Stimulated activated CD8-positive, alpha-beta memory T cell treated with anti-CD3 and anti-CD28 coated beads, Interleukin-15, amount 100 ng/mL, for 1 hour (primary cell): ENCODE measurements around the gene CAV1.

Source experiments
- DNase-seq: peaks from one replicate; pipeline ENCODE4 v3.0.0-alpha.2; 2020; ENCODE audit warnings: low read depth

The CAV1 gene

DNA sequence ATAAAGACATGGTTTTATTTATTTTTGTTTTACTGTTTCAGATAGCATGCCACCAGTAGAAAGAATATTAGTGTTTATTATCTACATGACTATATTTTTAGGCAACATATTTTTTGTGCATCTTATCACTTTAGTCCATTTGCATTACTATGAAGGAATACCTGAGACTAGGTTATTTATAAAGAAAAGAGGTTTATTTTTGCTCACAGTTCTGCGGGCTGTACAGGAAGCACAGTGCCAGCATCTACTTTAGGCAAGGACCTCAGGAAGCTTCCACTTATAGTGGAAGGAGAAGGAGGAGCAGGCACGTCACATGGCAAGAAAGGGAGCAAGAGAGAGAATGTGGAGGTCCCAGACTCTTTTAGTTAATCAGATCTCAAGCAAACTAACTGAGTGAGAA, 19.6 kb upstream of the CAV1 start:
- DNase-seq, result no peak

DNA sequence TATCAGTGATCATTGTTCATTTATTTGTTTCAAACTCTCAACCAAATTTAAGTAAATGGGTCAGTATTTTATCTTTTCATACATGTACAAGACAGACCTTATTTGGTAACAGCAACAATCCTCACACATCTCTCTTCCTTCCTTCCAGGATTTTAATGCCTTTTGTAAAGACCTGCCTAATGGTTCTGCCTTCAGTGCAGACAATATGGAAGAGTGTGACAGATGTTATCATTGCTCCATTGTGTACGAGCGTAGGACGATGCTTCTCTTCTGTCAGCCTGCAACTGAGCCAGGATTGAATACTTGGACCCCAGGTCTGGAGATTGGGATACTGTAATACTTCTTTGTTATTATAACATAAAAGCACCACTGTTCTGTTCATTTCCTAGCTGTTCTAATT, 19.0 kb upstream of the CAV1 start:
- DNase-seq, result no peak

DNA sequence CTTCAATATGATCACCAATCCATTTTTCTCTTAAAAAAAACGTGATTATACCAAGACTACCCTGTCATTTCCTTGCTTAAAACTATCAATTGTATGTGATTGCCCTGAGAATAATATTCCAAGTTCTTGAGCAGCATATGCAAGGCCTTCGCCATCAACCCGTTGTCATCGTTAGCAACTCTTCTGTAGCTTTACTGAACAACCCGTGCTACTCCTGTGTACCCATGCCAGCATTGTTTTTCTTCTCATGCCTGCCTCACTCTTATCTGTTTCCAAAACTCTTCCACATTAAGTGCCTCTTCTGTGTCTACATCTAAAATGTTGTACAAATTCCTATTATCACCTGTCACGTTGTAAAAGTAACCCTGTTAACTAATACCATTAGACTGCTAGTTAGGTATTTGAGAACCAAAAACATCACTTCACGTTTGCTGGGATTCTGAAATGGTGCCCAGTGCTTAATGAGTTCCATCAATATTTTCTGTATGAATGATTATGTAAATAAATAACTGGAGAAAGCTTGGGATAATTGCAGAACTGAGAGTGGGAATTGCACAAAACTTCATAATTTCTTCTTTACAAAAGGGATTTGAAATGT, 14.8 kb upstream of the CAV1 start:
- DNase-seq, result no peak

DNA sequence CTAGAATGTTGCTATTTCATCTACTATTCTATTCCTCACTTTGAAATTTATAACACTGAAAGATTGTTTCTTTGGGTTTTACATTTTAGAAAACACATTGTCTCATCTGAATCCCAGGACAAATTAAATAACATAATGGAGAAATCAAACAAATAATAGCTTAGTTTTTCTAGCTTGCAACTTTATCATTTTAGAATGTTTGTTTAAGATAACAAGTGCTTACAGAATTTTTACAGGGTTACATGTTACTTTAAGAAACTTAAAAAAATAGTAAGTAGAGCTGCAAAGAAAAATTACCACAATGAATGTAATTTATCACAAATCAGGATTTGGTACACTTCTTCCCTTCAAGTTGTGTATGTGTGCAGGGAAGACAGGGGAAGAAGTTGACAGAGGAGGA, 14.0 kb upstream of the CAV1 start:
- DNase-seq, result no peak

DNA sequence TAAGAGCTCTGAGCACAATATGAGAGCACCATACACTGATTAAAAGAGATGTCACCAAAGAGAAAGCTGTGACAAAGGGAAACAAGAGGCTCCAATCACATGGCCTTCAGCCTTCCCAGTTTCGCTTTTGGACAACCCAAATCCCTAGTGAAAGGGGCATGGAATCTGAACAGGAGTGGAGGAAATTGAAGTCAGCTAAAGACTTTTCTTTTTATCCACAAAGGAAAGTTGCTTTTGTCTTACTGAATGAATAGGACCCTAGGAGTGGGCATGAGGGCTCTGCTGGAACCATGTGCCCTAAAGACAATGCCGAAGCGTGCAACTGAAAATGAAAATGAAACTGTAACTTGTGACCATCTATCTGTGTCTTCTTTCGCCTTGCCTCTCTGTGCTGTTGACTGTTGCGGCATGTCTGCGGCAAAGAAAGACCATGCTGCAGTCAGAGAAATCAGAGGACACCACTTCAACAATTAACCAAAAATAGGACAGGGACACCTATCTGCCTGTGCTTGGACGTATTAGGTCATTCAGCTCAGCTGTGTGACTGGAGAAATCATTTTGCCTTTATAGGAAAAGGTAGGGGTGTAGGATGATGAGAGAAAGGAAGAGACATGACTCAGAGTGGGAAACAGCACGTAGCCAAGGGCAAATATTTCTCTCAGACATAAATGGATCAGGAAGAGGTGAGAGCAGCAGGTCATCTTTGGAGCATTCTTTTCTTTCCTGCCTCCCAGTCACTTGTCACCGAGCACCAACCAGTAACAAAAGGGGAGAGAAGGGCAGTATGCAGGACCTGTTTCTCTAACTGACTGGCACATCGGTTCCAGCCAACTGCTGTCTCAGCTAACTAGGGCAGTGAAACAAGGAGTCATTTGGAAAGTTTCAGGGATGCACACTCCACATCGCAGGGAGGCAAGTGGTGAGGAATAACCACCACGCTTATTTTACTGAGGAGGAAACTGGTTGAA, 13.0 kb upstream of the CAV1 start:
- no peak for DNase-seq

DNA sequence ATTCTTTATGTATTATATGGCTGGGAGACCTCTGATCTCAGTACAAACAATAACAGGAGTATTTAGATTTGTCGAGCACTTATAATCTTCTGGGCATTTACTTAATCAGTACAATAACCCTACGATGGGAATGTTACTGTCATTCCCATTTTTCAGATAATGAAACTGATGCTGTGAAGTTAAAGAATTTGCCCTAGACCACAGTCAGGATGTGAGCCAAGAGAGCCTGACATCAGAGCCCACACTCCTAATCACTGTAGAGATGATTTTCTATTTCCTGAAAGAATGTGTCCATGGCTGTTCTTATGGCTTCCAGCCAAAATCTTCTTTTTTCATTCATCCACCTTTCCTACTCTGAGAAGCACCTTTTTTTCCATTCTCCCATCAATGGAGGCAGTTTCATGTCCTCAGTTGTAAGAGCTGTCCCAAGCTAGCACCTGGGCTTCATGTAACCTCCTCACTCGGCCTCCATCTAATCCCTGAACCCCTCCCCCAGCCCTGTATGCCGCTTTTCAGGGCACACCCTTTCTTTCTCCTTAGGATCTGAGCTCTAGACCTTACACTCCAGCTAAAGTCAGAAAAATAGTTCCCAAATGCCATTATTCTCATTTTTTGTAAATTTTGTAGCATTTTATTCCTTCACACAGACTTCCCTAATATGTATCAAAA, 12.2 kb upstream of the CAV1 start:
- no peak for DNase-seq

DNA sequence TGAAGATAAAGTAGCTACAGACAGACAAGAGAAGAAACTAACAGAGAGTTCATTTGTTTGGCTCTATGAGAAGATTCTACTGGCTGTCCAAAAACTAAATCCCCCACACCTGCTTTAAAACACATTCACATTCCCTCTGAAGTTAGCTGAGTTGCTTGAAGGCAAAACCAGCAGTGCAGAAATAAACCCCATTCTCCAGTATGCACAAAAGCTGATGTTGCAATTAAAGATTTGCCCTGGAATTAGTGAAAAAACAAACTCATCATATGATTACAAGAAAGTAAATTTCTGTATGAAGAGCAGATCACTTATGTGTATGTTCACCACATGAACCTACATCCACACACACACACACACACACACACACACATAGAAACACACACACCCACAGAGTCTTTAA, 9.3 kb upstream of the CAV1 start:
- DNase-seq, result no peak

DNA sequence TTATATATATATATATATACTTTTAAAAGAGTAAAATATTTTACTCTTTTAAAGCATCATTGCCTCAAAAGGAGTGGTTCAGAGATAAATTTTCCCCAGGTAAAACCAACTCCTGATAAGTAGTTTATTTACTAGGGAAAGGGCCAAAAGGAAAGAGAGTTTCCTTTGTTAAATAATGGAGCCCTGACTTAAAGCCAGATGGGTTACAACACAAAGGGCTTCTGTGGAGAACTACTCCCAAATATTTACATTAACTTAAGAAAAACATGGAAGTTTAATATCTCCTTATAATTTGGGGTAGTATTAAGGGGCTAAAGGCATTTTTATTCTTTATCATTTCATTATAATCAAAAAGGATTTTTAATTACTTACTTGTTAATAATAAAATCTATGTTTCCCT, 8.5 kb upstream of the CAV1 start:
- DNase-seq, result no peak

DNA sequence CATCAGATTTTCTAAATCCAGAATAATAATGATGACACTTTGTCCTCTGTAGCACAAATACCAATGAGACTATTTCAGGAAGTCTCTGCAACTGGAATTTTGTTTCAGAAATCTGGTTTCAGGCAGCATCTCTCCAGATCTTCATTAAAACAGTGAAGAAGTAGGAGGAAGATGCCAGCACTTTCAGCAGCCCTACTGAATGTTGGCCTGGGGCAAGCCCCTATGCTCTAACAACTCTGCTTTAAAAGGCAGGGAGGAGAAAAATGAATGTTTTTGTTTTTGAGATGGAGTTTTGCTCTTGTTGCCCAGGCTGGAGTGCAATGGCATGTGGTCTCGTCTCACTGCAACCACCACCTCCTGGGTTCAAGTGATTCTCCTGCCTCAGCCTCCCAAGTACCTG, 7.2 kb upstream of the CAV1 start:
- no peak for DNase-seq

DNA sequence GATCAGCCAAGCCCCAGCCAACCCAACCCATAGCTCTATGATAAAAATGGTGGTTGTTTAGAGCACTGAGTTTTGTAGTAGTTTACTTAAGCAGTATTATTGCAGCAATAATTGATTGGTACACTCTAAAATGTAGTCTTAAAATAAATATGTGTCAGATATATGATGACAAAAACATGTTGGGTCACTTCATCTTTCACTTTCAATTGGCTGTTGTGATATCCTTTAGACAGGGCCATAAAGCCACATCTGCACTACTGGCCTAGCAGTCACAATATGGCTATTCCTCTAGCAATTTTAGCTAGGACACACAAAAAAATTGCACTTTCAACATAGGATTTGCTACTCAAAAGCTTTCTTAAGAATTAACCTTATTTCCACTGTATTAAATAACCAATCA, 5.9 kb upstream of the CAV1 start:
- DNase-seq, result no peak

DNA sequence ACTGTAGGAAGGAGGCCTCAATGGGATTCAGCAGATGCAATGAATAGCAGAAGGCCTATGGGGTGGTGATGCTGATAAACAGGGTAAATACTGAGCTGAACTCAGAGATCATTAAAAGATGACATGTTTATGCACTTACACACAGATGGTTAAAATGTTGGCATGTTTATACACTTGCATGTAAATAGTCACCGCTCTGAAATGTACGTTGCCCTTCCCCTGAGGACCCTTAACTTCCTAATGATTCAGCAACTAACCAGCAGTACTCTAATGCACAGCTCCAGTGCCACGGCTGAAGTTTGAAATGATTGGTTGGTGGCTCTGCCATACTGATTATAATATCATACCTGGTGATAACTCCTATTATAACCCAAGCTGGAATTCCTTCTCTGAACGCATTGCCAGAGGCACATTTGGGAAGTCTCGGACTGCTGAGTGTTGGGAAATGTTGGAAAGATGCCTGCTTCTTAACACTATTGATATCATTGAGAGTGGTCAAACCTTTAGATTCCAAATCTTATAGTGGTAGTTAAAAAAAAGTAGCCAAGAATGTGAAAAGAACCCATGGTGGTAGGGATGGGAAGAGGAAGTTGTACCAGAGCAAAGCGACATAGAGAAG, 3.7 kb upstream of the CAV1 start:
- no peak for DNase-seq

DNA sequence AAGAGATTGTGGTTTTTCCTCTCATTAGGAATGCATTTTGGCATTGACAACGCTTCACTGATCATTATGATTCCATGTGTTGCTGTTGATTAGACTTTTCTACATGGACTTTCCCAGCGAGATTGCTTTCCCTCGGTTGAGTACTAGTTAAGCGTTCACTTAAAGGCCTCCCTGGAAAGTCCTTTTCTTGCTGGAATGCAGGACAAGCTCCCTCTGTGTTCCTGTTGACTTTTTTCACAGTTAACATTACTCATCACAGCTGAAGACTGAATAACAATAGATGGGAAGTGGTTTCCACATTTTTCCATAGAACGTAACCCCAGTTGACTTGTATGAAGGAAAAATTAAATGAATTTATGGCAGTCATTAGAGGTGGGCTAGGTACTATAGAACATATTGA, 2.6 kb upstream of the CAV1 start:
- DNase-seq, result no peak

DNA sequence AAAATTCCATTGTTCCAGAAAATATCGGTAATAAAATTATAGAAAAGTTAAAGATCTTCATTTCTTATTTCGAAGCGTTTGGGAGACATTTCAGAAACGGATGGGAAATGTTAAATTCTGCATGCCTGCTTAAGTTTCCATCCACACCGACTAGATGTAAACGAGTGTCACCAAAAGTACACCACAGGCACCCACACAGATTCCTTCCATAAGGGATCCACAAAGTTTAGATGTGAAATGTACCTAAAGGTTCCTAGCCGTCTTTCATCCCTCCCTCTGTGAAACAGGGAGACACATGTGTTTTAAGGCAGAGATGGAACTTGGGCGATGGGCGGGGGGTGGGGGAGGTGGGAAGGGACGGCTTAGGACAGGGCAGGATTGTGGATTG, 621 bp upstream of the CAV1 start:
- DNase-seq, result no peak

DNA sequence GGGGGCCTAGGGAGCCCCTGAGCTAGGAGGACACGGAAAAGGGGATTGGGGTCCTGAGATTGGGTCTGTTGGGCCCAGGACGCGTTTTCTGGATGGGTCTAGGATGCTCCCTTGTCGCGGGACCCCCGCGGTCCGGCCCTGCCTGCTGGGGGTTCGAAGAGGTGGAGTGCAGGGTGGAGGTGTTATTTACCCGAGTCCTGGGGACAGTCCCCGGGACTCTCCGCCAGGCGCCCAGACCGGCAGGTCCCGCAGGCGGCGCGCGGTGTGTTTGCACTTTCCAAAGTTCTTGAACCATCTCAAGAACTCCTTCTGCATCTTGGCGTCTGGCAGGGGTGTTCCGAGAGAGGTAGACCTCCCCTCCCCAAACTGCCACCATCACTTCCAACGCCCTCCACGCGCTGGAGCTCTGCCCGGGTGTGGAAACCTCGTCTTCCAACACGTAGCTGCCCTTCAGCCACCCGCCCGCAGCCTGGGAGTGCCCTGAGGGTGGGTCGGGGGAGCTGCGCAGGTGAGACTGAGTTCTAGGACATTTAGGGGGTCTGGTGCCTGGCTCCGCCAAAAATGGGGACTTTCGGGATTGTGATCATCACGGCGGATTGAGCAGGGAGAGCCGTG, 569 bp downstream of the CAV1 start:
- DNase-seq, result no peak

DNA sequence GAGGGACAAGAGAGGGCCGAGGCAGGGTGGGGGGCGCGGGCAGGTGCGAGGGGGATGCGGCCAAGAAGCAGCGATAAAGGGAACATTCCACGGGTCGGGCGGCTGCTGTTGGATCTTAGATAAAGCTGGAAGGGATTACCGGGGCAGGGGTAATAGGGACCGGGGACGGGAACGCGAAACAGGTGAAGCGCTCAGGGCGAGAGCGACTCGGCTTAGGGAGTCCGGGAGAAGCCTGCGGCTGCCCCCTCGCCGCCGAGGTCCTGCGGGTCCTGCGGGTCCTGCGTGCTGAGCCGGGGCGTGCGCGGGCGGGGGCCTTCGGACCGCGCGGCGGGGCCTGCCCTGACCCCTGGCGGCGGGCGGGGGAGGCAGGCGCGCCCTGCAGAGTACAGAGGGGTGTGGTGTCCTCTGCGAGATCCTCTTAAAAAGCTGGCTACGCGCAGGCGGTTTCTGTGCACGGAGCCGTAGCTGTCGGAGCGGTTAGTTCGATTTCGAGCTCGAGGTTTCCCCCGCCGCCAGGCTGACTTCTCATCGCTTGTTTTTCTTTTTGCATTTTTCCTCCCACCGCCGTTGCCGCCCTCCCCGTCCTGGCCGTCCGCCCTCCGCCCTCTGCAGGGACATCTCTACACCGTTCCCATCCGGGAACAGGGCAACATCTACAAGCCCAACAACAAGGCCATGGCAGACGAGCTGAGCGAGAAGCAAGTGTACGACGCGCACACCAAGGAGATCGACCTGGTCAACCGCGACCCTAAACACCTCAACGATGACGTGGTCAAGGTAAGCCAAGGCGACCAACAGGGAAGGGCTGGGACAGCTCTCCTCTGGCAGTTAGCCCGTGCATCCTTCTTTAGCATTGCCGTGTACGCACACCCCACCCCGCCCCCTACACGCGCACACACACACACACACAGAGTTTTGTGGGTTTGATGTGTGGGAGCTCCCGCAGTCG, 1.4 kb downstream of the CAV1 start:
- no peak for DNase-seq

DNA sequence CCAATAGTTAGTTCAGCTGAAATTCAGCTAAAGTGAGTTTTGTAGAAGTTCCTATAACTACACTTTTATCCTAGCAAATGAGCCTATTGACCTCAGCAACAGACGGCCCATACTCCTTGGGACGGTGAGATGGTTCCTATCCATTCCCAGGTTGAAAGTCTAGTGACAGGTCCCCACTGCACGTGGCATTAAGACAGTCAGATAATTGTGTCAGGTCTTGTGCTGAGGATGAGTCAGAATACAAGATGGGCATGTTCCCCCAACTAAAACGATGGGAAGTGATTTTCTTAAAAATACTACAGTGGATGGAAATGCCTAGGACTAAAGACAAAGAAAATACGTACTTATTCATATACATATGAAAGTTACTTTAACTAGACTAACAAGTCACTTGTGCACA, 2.1 kb downstream of the CAV1 start:
- DNase-seq, result no peak

DNA sequence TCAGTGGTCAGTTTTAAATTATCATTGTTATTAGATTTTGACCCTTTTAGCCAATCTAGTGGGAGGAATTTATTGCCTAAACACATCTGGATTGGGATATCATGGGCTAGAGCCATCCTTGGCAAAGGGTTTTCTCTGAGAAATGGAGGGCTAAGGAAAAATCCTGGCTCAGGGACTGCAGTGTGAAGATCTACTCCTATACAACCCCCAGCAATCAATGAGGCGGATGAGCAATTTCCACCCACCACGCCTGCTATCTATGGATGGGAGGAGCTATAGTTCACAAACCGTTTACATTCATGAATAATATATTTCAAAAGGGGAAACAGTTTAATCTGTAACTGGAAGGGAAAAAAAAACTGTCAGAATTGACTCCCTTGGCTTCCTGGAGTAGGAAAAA, 2.7 kb downstream of the CAV1 start:
- no peak for DNase-seq

DNA sequence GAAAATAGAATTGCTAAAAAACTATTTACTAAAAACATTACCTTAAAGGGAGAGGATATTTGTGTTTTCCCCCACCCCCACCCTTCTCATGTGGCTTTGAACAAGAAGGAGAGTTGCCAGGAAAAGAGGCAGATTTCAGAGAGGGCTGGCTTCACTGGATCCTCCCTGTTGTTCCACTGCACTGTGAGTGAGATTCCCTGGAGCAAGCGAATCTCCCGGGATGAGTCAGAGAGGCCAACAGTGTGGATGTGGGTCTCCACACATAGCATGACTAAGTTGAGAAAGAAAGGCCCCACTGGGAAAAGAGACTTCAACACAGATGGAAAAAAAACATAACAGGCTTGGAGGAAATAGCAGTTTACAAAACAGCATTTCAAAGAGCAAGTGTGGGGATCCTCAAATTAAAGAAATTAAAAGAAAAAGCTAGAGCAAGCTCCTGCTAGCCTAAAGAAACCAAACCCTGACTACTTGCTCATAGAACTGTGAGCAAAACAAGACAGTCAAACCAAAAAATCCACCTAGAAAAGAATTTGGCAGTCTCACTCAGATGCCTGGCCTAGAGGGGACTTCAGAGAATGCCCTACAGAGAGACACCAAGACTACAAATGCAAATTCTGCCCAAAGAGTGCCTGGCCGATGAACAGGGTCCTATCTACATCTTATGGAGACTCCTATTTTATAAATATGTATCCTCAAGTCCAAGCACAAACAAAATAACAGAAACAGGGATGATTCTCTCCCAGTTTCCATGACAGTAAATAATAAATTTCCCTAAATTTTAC, 3.4 kb downstream of the CAV1 start:
- no peak for DNase-seq

DNA sequence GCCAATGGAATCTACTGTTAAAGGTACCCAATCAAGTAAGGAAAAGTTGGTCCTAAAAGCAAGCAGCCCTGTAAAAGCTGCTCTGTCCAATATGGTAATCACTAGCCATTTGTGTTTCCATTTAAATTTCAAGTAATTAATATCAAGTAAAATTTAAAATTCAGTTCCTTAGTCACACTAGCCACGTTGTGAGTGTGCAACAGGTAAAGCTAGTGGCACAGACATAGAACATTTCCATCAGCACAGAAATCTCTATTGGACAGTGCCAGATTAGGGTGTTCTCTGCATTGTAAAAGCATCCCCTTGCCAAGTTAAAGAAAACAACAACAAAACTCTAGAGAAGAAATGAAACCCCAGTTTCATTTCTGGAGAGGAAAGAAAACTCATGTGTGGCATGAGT, 4.4 kb downstream of the CAV1 start:
- no peak for DNase-seq

DNA sequence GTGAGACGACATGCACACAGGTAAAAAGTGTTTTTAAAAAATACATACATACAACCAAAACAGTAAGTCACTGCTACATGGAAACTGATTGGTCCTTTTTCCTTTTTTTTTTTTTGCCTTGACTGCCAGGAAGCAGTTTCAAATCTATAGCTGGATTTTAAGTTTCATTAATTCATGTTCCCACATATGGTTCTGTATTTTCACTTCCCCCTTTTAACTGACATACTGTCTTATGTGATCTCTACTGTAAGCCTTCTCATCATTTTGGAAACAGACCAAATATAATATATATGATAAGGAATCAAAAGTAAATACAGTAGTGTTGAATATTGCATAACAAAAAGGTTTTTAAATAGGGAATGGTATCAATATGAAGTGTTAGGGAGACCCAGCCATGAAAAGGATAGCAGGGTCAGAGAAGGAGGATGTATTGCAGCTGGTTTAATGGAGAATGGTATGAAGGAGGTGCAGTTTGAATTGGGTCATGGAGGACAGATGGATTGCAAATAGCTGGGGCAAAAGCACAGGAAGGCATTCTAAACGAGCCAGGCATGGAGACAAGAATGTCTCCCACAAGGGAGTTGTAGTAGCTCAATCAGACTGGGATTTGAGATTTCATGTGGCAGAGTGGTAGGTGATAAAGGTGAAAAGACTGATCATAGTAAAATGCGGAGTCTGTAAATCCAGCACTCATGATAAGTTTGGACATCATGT, 5.4 kb downstream of the CAV1 start:
- DNase-seq, result no peak
